Liver (tissue), 9 donors: ENCODE measurements around the gene ARPC5L. TPM values are rescaled to one million over a fixed set of nuclear protein-coding genes. Genes with fewer than 3 reads are reported as not detected.

Source experiments
- DNase-seq: peaks from one replicate; pipeline ENCODE4 v3.0.0-alpha.2; 2017; ENCODE audit warnings: low spot score
- H3K27ac ChIP-seq, 2 donors: one replicate each; pipeline ENCODE4 v1.7.0; 2013; ENCODE audit warnings: inconsistent platforms in 2 of 2, low read length in 2 of 2, control low read depth in 1 of 2, low read depth in 1 of 2, mild to moderate bottlenecking in 1 of 2
- H3K27me3 ChIP-seq, 4 donors: one replicate each; pipeline versions ENCODE4 v1.6.1 to v1.7.0; 2013; ENCODE audit warnings: low read length in 3 of 4, inconsistent platforms in 1 of 4, mild to moderate bottlenecking in 1 of 4, moderate library complexity in 1 of 4; ENCODE audit not compliant: control insufficient read depth in 4 of 4, insufficient read depth in 4 of 4
- H3K36me3 ChIP-seq, 4 donors: one replicate each; pipeline versions ENCODE4 v1.6.1 to v1.7.0; 2013; ENCODE audit warnings: low read length in 3 of 4, mild to moderate bottlenecking in 3 of 4, low read depth in 1 of 4, moderate library complexity in 1 of 4; ENCODE audit not compliant: control insufficient read depth in 4 of 4, insufficient read depth in 3 of 4
- H3K4me1 ChIP-seq, 4 donors: one replicate each; pipeline versions ENCODE4 v1.6.1 to v1.7.0; 2013; ENCODE audit warnings: low read length in 3 of 4, mild to moderate bottlenecking in 3 of 4, moderate library complexity in 1 of 4; ENCODE audit not compliant: control insufficient read depth in 4 of 4, insufficient read depth in 4 of 4
- H3K4me3 ChIP-seq, 3 donors: one replicate each; pipeline versions ENCODE4 v1.6.1 to v1.7.0; 2013; ENCODE audit warnings: low read length in 3 of 3, control low read depth in 1 of 3, low read depth in 1 of 3, mild to moderate bottlenecking in 1 of 3
- H3K9ac ChIP-seq, 2 donors: one replicate each; pipeline ENCODE4 v1.7.0; 2013; ENCODE audit warnings: low read length in 2 of 2, mild to moderate bottlenecking in 2 of 2, moderate library complexity in 2 of 2, control low read depth in 1 of 2, low read depth in 1 of 2
- H3K9me3 ChIP-seq, 4 donors: one replicate each; pipeline versions ENCODE4 v1.6.1 to v1.7.0; 2013; ENCODE audit warnings: low read length in 3 of 4; ENCODE audit not compliant: control insufficient read depth in 4 of 4
- ATF3 ChIP-seq: IDR thresholded peaks from 2 replicates; pipeline ENCODE4 v1.6.1; 2016; ENCODE audit warnings: antibody characterized with exemption
- CTCF ChIP-seq: fragments of 150-350 bp; IDR thresholded peaks from 2 replicates; pipeline ENCODE4 v1.5.1; 2017; ENCODE audit warnings: improper control_type of control experiment, low read depth, low read length; ENCODE audit not compliant: missing input control
- EGR1 ChIP-seq, 2 donors: IDR thresholded peaks; 2 replicates each; pipeline ENCODE4 v1.6.1; 2016 to 2018; ENCODE audit warnings: antibody characterized with exemption in 2 of 2, low read depth in 2 of 2
- FOXA1 ChIP-seq: IDR thresholded peaks from 2 replicates; pipeline ENCODE4 v1.6.1; 2016; ENCODE audit warnings: antibody characterized with exemption
- FOXA2 ChIP-seq: IDR thresholded peaks from 2 replicates; pipeline ENCODE4 v1.6.1; 2016; ENCODE audit warnings: antibody characterized with exemption
- GABPA ChIP-seq, 2 donors: IDR thresholded peaks in 1 of 2; conservative IDR thresholded peaks in 1 of 2; 2 replicates each; pipeline ENCODE4 v1.6.1; 2016; ENCODE audit warnings: antibody characterized with exemption in 2 of 2, mild to moderate bottlenecking in 1 of 2, moderate library complexity in 1 of 2
- HNF4A ChIP-seq, 2 donors: conservative IDR thresholded peaks; 2 replicates each; pipeline ENCODE4 v1.6.1; 2016; ENCODE audit warnings: antibody characterized with exemption in 2 of 2, mild to moderate bottlenecking in 2 of 2
- HNF4G ChIP-seq: IDR thresholded peaks from 2 replicates; pipeline ENCODE4 v1.6.1; 2016; ENCODE audit warnings: antibody characterized with exemption
- JUND ChIP-seq, 2 donors: IDR thresholded peaks; 2 replicates each; pipeline ENCODE4 v1.6.1; 2016; ENCODE audit warnings: antibody characterized with exemption in 2 of 2
- MAX ChIP-seq: IDR thresholded peaks from 2 replicates; pipeline ENCODE4 v1.6.1; 2016; ENCODE audit warnings: antibody characterized with exemption
- NR2F2 ChIP-seq: IDR thresholded peaks from 2 replicates; pipeline ENCODE4 v1.6.1; 2016; ENCODE audit warnings: antibody characterized with exemption
- RAD21 ChIP-seq, 2 donors: IDR thresholded peaks; 2 replicates each; pipeline ENCODE4 v1.6.1; 2016; ENCODE audit warnings: antibody characterized with exemption in 2 of 2, mild to moderate bottlenecking in 2 of 2
- REST ChIP-seq: IDR thresholded peaks from 2 replicates; pipeline ENCODE4 v1.6.1; 2016; ENCODE audit warnings: antibody characterized with exemption, mild to moderate bottlenecking
- RXRA ChIP-seq, 2 donors: IDR thresholded peaks; 2 replicates each; pipeline ENCODE4 v1.6.1; 2017 to 2018; ENCODE audit warnings: antibody characterized with exemption in 2 of 2, mild to moderate bottlenecking in 1 of 2
- SP1 ChIP-seq: IDR thresholded peaks from 2 replicates; pipeline ENCODE4 v1.6.1; 2018; ENCODE audit warnings: antibody characterized with exemption, mild to moderate bottlenecking
- TAF1 ChIP-seq: conservative IDR thresholded peaks from 2 replicates; pipeline ENCODE4 v1.6.1; 2016; ENCODE audit warnings: antibody characterized with exemption, mild to moderate bottlenecking
- YY1 ChIP-seq: IDR thresholded peaks from 2 replicates; pipeline ENCODE4 v1.6.1; 2016; ENCODE audit warnings: antibody characterized with exemption, mild to moderate bottlenecking
- ZBTB33 ChIP-seq: IDR thresholded peaks from 2 replicates; pipeline ENCODE4 v1.6.1; 2016; ENCODE audit warnings: antibody characterized with exemption
- WGBS: extraction: QIAGEN DNeasy Blood & Tissue Kit; methylation state at CpG from one replicate; pipeline ENCODE4 v1.1.7; 2013; 5-methylcytosine and 5-hydroxymethylcytosine counted together
- polyA plus RNA-seq, 2 donors: library from polyadenylated mRNA; stranded (reverse) in 1 of 2; unstranded in 1 of 2; fragments of 200-250 nt in 1 of 2; fragments of >200 nt in 1 of 2; fragmentation: Nextera tagmentation in 1 of 2; extraction: Ambion mirVana in 1 of 2; gene quantifications; one replicate each; pipeline versions ENCODE4 v1.2.1 to v1.2.3, GENCODE V29; 2013 to 2015
- total RNA-seq, 2 donors: library from RNA; depleted of rRNA; stranded (reverse); fragments of >200 nt; gene quantifications; one replicate each; pipeline ENCODE4 v1.2.3, GENCODE V29; 2014
- donor health status: healthy.
- donor health status: healthy.
- donor health status: healthy.
- donor health status: healthy.
- donor health status: healthy.

ARPC5L gene
- total and polyA plus RNA-seq, 4 donors: 9.3 to 31.2 (median 17.8) TPM

- Histone ChIP-seq H3K27me3 (no peaks in the 10 kb centered on the region), H3K4me3 (no peak overlapping the region), H3K36me3 (no peaks in the 10 kb centered on the region), H3K27ac (no peak overlapping the region), H3K9ac (no peak overlapping the region), H3K9me3 (no peaks in the 10 kb centered on the region), H3K4me1 (no peaks in the 10 kb centered on the region)
- DNase-seq: no peak
- TF ChIP-seq REST (no peak), EGR1 (IDR thresholded peaks at IDR 0.05; ENCODE audit: low read depth in 2 of 2) (no peak), CTCF (no peak), SP1 (no peak), HNF4A (conservative IDR thresholded peaks at IDR 0.05) (no peak), FOXA2 (no peak), MAX (no peak), HNF4G (no peak), YY1 (no peak), RXRA (IDR thresholded peaks at IDR 0.05) (no peak), JUND (IDR thresholded peaks at IDR 0.05) (no peak), NR2F2 (no peak), ZBTB33 (no peak), FOXA1 (no peak), RAD21 (IDR thresholded peaks at IDR 0.05) (no peak), TAF1 (no peak), ATF3 (no peak), GABPA (IDR thresholded peaks at IDR 0.05 in 1 of 2, conservative IDR thresholded peaks at IDR 0.05 in 1 of 2) (no peak)
- 87% methylated on average over 6 of the region's 6 CpGs for WGBS
Observed at GRCh38 chr9:124812441-124812876, 49.5 kb upstream of the ARPC5L start.
